CD4-positive, alpha-beta T cell treated with Interleukin-21 for 1 hour (primary cell): ENCODE data around the gene PCDH7.

ENCODE experiments used
- DNase-seq: peaks from one replicate; pipeline ENCODE4 v3.0.0-alpha.2; 2020

The PCDH7 gene, protein sequence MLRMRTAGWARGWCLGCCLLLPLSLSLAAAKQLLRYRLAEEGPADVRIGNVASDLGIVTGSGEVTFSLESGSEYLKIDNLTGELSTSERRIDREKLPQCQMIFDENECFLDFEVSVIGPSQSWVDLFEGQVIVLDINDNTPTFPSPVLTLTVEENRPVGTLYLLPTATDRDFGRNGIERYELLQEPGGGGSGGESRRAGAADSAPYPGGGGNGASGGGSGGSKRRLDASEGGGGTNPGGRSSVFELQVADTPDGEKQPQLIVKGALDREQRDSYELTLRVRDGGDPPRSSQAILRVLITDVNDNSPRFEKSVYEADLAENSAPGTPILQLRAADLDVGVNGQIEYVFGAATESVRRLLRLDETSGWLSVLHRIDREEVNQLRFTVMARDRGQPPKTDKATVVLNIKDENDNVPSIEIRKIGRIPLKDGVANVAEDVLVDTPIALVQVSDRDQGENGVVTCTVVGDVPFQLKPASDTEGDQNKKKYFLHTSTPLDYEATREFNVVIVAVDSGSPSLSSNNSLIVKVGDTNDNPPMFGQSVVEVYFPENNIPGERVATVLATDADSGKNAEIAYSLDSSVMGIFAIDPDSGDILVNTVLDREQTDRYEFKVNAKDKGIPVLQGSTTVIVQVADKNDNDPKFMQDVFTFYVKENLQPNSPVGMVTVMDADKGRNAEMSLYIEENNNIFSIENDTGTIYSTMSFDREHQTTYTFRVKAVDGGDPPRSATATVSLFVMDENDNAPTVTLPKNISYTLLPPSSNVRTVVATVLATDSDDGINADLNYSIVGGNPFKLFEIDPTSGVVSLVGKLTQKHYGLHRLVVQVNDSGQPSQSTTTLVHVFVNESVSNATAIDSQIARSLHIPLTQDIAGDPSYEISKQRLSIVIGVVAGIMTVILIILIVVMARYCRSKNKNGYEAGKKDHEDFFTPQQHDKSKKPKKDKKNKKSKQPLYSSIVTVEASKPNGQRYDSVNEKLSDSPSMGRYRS (N-terminal part only)

DNA sequence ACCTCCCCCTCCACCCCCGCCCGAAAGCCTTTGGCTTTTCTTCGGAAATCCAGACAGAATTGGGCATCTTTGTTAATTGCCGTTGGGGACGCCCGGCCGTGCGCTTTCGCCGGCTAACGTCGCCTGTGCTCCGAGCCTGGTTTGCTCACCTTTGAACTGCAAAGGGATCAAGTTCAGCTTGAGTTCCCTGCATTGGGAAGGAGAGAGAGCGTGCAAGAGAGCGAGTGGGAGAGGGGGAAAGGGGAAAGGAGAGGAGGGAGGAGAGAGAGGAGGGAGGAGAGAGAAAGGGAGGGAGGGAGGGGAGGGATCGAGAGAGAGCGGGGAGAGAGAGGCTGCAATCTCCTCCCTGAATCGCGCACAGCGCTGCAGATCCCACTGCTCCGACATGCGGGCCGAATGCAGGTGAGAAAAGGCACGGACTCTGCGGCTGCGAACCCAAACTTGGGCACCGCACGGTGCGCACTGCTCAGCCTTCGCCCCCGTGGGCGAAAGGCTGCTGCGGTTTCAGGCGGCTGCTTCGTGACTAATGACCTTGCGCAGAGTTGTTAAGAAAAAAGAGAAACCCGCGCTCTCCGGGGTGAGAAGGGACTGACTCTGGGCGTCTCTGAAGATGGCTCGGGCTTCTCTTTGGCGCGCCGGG lies at the start of gene PCDH7:
TSS of gene PCDH7 (plus strand) at position 349 of the 640 bp plus-strand sequence. CDS start 1,054 bp downstream, outside the sequence.
- DNase-seq = no peak

DNA sequence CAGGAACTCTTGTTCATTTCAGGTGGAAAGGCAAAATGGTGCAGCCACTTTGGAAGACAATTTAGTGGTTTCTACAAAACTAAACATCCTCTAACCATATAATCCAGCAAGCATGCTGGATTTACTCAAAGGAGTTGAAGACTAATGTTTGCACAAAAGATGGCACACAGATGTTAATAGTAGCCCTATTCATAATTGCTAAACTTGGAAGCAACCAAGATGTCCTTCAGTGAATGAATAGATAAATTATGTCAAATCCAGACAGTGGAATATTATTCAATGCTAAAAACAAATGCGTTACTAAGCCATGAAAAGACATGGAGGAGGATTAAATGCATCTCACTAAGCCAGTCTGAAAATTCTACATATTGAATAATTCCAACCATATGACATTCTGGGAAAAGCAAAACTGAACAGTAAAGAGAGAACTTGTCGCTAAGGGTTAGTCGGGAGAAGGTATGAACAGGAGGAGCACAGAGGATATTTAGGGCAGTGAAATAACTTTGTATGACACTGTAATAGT lies 48.2 kb upstream of the PCDH7 start:
- DNase-seq = no peak

DNA sequence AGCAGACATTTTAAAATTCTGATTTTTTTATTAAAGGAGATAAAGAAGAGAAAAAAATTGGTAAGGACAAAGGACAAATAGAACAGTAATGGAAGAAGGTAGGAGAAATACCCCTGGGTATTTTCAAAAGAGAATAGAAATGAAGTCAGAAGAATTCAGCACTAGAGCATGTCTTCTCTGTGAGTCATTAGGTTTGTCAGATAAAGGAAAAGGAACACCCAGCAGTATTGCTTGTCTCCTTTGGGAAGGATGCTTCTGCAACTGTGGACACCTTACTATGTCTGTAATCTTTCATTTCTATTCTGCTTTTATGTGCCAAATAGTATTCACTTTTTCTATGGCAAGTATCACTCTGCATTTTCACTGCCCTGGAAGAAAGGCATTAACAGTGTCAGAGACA lies 24.0 kb upstream of the PCDH7 start:
- DNase-seq = no peak

DNA sequence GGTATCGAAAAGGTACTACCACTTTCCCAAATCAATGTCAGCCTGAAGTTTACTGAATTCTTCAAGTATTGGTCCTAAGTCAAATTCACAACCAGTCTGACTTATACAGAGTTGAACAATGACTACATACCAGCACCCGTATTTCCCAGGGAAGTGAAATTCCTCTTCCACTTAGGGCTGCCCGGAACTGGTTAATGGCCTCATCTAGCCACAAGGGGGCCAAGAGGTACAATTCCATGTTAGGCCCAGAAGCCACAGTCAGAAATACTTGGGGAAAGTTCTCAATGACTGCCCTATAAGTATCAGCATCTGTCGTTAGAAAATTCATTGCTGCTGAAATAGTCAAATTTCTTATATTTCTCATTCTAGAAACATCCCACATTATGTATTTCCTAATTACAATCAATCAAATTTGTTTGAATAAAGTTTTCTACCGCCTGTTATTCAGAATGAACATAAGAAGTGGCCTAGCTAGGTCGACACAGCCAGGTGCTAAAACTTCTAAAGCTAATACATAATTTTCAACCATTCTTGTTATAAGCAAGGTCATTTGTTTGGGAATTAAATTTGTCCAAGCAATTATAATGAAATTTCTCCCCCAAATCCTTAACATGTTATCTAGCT lies 5.6 kb upstream of the PCDH7 start:
- no peak for DNase-seq

DNA sequence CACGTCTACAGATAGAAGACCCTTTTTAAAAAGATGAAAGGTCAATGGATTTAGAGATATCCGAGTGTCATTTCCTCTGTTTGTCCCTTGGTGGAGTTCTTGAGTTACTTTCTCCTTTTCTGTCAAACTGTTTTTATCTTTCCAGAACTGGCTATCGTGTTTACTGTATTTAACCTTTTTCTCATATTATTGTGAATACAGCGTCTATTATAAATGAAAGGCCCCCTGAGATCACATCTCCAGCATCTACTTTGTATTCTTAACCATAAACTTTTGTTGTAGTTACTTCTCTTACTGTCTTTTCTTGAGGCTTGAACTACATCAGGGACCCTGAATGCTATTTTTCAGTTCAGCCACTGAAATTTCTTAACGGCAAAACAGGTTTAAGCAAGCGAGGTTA lies 4.0 kb upstream of the PCDH7 start:
- no peak for DNase-seq

DNA sequence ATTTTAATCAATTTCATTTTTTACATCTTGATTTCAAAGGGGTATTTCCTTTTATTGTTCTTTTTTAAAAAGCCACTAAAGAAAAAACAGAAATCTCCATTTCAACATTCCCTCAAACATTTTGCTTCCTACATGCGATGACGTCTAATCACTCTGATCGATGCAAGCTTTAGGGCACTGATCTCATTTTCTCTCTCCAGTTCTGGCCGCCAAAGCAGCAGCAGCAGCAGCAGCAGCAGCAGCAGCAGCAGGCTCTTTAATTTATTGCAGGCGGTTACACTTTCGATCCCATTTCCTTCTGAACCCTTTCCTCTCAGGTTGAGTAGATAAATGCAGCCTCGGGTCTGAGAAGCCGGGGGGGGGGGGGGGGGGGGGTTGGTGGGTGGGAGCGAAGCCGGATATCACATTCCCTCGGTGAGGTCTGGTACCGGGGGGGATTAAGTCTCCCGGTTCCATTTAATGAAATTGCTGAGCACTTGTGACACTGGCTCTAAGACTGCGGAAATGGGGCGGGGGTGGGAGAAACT lies 3.4 kb upstream of the PCDH7 start:
- no peak for DNase-seq

DNA sequence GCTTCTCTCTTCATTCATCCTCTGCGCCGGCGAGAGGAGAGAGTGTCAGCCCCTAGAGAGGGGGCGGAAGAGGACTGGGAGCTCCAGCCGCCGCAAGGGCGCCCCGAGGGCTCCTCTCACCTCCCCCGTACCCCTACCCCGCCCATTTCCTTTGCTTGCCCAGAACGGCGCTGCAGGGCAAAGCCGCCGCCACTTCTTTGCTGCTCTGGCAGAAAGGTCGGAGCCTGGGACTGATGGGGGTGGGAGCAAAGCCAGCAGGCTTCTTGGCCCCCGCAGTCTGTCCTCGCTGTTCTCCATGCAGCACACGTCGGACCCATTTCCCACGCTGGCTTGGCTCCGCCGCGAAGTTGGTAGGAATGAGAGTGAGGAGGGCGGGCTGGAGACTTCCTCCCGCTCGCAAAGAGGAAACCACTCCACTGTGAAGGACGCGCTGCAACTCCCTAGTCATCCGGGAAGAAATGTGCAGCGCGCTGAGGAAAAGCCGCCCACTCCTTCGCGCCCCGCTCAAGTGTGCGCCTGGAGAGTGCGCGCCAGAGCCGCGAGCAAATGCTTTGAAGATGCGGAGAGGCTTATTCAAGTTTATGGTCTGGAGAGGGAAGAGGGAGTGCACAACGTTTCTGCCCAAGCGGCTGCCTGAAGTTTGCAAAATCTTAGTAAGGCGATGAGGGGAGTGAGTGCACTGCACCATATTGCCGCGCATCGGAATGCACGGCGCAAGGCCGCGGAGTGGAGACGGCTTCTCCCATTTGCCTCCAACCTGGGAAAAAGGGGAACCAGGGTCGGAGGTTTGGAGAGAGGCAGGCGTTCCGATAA lies 2.8 kb upstream of the PCDH7 start:
- no peak for DNase-seq

DNA sequence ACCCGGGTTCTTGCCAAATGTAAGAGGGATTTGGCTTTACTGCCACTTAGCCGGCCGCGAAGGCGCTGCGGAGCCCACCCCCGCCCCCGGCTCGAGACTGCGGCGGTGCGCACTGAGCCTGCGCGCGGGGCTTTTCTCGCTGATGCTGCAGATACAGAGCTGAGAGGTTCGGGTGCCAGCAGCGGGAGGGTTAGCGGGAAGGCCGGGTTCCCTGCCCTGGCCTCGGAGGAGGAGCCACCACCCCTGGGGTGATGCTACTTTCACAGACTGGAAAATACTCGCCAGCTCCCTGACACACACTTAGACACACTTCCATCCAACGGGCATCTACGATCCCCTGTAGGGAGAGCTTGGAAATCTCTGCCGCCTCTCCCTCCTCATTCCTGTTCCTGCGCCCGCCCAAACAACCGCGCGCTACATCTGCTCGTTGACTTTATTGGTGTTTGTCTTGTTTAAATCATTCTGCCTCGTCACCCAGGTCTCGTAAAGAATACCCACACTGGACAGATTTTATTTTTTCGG lies 2.1 kb upstream of the PCDH7 start:
- DNase-seq = no peak

DNA sequence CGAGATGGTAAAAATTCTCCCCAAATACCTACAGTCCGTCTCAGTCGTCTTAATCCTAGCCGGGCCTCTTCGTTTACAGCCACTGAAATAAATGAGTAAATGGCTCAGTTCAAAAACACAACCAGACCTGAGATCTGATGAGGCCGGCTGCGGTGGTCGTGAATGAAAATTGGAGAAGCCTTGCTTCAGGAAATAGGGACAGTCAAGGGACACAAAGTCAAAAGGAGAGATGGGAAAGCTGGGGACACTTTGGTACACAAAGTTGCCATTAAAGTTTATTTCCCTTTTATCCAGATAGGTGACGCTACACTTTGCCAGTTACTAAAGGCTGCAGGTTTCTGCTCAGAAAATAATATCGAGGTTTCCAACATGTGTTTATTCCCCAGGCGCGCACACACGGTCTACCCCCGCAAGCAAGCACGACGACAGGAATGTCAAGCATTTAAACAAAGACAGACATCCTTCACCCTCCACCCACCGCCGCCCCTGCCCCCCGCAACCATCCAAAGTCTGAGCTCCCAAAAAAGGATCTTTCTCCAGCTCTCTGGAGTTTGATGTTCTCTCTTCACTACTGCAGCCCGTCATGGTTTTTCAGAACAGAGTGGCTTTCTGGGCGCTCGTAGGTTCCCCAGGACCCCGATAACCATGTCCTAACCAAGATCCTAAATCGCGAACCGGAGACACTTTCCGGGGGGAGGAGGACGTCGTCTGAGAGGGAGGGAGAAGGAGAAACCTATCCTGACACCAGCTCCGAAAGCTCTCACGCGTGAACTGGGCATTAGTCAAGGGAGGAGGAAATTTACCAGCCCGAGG lies 1.3 kb upstream of the PCDH7 start:
- no peak for DNase-seq

DNA sequence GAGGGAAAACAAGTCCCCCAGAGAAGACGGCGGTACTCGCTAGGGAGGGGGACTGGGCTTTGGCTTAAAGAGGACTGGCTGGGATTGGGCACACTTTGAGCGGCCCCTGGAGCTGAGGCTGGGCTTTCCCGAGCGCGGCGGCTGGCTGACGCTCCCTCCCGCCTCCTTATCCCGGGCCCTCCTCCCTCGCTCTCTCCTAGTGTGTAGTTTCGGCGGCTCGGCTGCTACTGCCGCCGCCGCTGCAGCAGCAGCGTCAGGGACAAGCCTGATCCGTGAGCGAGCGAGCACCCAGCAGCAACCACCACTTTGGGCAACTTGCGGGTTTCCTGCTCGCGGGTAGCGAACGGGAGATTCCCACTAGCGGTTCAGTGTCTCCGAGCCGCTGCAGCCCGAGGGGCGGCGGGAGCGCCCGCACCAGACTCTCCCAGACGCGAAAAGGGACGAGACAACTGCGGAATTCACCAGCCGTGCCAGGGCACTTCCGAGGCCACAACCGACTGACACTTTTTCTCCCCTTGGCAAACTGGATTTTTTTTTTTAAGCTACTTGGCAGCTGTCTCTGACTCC lies 632 bp upstream of the PCDH7 start:
- DNase-seq = no peak

DNA sequence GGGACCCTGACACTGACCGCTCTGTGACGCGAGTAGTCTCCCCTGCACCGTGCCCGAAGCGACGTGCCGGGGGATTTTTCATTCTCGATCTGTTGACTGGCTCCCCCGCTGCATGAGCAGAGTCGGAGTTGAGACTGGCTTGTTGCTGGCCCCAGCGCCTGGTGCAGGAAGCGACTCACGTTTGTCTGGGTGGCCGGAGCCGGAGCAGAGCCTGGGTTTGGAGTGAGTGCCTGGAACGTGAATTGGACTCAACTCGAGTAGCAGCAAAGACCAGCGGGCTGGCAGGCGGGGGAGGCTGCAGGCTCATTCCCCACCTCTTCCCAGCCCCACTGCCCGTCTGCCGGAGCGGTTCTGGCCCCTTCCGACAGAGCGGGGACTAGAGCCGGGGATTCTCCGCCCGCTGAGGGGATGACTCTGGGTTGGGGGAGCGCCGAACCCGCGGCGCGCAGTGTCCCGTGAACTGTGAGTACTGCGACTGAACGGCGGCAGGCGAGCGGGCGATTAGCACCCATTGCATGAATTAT lies 554 bp downstream of the PCDH7 start:
- DNase-seq = no peak

DNA sequence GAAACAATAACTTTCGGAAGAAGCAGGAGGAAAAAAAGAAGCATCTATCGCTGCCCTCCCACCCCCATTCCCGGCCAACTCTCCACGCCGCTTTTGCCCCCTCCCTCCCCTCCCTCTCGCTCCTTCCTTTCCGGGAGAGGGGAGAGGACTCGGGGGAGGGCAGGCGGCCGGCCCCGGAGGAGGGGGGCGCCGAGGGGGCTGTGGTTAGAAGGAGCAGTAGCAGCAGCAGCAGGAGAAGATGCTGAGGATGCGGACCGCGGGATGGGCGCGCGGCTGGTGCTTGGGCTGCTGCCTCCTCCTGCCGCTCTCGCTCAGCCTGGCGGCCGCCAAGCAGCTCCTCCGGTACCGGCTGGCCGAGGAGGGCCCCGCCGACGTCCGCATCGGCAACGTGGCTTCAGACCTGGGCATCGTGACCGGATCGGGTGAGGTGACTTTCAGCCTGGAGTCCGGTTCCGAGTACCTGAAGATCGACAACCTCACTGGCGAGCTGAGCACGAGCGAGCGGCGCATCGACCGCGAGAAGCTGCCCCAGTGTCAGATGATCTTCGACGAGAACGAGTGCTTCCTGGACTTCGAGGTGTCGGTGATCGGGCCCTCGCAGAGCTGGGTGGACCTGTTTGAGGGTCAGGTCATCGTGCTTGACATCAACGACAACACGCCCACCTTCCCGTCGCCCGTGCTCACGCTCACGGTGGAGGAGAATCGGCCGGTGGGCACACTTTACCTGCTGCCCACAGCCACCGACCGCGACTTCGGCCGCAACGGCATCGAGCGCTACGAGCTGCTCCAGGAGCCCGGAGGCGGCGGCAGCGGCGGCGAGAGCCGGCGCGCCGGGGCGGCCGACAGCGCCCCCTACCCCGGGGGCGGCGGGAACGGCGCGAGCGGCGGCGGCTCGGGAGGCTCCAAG lies 1.3 kb downstream of the PCDH7 start:
- DNase-seq = no peak

DNA sequence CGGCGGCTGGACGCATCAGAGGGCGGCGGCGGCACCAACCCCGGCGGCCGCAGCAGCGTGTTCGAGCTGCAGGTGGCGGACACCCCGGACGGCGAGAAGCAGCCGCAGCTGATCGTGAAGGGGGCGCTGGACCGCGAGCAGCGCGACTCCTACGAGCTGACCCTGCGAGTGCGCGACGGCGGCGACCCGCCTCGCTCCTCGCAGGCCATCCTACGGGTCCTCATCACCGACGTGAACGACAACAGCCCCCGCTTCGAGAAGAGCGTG lies 1.9 kb downstream of the PCDH7 start:
- no peak for DNase-seq

DNA sequence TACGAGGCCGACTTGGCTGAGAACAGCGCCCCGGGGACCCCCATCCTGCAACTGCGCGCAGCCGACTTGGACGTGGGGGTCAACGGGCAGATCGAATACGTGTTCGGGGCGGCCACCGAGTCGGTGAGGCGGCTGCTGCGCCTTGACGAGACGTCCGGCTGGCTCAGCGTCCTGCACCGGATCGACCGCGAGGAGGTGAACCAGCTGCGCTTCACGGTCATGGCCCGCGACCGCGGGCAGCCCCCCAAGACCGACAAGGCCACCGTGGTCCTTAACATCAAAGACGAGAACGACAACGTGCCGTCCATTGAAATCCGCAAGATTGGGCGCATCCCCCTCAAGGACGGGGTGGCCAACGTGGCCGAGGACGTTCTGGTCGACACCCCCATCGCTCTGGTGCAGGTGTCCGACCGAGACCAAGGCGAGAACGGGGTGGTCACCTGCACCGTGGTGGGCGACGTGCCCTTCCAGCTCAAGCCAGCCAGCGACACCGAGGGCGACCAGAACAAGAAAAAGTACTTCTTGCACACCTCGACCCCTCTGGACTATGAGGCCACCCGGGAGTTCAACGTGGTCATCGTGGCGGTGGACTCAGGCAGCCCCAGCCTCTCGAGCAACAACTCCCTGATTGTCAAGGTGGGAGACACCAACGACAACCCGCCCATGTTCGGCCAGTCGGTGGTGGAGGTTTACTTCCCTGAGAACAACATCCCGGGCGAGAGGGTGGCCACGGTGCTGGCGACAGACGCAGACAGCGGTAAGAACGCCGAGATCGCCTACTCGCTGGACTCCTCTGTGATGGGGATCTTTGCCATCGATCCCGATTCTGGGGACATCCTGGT lies 2.4 kb downstream of the PCDH7 start:
- no peak for DNase-seq

DNA sequence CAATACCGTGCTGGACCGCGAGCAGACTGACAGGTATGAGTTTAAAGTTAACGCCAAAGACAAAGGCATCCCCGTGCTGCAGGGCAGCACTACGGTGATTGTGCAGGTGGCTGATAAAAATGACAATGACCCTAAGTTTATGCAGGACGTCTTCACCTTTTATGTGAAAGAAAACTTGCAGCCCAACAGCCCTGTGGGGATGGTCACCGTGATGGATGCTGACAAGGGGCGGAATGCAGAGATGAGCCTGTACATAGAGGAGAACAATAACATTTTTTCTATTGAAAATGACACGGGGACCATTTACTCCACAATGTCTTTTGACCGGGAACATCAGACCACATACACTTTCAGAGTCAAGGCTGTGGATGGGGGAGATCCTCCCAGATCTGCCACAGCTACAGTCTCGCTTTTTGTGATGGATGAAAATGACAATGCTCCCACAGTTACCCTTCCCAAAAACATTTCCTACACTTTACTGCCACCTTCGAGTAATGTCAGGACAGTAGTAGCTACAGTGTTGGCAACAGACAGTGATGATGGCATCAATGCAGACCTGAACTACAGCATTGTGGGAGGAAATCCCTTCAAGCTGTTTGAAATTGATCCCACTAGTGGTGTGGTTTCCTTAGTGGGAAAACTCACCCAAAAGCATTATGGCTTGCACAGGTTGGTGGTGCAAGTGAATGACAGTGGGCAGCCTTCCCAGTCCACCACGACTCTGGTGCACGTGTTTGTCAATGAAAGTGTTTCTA lies 3.2 kb downstream of the PCDH7 start:
- DNase-seq = no peak

DNA sequence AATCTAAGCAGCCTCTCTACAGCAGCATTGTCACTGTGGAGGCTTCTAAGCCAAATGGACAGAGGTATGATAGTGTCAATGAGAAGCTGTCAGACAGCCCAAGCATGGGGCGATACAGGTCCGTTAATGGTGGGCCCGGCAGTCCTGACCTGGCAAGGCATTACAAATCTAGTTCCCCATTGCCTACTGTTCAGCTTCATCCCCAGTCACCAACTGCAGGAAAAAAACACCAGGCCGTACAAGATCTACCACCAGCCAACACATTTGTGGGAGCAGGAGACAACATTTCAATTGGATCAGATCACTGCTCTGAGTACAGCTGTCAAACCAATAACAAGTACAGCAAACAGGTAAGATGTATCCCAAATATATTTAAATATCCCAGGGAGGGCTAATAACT lies 4.1 kb downstream of the PCDH7 start:
- no peak for DNase-seq

DNA sequence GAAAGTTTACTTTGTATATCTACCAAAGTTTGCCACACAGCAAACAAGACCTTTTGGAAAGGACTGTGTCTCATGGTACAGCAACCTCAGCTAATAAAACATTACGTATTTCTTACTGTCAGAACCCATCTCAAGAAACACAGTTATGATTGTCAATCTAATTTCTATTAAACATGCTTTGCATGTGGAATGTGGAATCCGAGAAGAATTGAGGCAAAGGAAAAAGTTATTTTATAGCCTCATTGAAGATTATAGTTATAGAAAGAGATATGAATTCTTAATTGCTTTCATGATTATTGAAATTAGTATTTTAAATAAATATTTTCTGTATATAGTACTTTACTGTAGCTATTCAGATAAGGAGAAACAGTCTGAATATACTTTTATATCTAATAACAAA lies 5.4 kb downstream of the PCDH7 start:
- DNase-seq = no peak
